ENCODE measurements around the gene KAT2A. TPM values are rescaled to one million over a fixed set of nuclear protein-coding genes. Genes with fewer than 3 reads are reported as not detected.

Gene KAT2A
- total and polyA plus RNA-seq, 9 of the 15 experiments (the other 6 are each of a cell fraction or from before 2014, with no cell fraction given): 1.5 to 80.4 (median 31.9) TPM

DNA sequence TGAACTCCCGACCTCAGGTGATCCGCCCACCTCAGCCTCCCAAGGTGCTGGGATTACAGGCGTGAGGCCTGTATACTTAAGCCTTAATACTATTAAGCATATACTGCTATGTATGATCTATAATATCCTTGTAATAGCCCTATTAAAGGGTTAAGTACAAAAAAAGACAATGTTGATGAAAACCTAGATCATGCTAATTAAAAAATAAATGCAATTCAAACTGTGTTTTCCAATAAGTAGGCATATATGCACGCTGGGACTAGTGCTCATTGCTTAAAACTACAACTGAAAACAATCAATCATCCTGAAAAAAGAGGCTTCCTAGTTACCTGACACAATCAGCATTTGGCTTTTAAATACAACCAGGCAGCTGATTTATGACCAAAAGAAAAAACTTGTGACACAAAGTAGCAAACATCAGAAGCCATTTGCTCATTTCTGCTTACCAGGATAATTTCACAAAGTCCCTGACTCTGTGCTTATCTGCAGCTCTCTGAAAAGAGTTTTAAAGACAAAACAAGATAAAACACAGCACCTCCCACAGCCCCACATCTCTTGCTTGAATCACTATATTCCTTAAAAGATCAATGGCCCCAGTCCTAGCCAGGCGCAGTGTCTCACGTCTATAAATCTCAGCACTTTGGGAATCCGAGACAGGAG is 34.0 kb downstream of the KAT2A start (continued):
- TF ChIP-seq, protein P1, sequence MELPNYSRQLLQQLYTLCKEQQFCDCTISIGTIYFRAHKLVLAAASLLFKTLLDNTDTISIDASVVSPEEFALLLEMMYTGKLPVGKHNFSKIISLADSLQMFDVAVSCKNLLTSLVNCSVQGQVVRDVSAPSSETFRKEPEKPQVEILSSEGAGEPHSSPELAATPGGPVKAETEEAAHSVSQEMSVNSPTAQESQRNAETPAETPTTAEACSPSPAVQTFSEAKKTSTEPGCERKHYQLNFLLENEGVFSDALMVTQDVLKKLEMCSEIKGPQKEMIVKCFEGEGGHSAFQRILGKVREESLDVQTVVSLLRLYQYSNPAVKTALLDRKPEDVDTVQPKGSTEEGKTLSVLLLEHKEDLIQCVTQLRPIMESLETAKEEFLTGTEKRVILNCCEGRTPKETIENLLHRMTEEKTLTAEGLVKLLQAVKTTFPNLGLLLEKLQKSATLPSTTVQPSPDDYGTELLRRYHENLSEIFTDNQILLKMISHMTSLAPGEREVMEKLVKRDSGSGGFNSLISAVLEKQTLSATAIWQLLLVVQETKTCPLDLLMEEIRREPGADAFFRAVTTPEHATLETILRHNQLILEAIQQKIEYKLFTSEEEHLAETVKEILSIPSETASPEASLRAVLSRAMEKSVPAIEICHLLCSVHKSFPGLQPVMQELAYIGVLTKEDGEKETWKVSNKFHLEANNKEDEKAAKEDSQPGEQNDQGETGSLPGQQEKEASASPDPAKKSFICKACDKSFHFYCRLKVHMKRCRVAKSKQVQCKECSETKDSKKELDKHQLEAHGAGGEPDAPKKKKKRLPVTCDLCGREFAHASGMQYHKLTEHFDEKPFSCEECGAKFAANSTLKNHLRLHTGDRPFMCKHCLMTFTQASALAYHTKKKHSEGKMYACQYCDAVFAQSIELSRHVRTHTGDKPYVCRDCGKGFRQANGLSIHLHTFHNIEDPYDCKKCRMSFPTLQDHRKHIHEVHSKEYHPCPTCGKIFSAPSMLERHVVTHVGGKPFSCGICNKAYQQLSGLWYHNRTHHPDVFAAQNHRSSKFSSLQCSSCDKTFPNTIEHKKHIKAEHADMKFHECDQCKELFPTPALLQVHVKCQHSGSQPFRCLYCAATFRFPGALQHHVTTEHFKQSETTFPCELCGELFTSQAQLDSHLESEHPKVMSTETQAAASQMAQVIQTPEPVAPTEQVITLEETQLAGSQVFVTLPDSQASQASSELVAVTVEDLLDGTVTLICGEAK (IDR thresholded peaks at IDR 0.05): 0 out of 2 replicates have a peak, but pooled peaks have one; percentile 12
- TF ChIP-seq, protein P1 (CRISPR knock-in tag; IDR thresholded peaks at IDR 0.05): no peak
- no peak for TF ChIP-seq ERF (CRISPR knock-in tag; IDR thresholded peaks at IDR 0.05)
- TF ChIP-seq GTF2A2 (tag; IDR thresholded peaks at IDR 0.05): no peak
- TF ChIP-seq CEBPG (CRISPR knock-in tag; IDR thresholded peaks at IDR 0.05): no peak
- 0 out of 4 replicates have a peak, but pooled peaks of 1 of the 2 experiments have one; percentile 8 for TF ChIP-seq CEBPG (tag; conservative IDR thresholded peaks at IDR 0.05 in 1 of 2, IDR thresholded peaks at IDR 0.05 in 1 of 2)
- no peak for TF ChIP-seq CREB1 (IDR thresholded peaks at IDR 0.05)
- no peak for TF ChIP-seq CREB1 (CRISPR knock-in tag; IDR thresholded peaks at IDR 0.05)
- no peak for TF ChIP-seq ZNF444 (CRISPR knock-in tag; IDR thresholded peaks at IDR 0.05)
- no peak for TF ChIP-seq TRIM24 (IDR thresholded peaks at IDR 0.05)
- TF ChIP-seq, protein P2, sequence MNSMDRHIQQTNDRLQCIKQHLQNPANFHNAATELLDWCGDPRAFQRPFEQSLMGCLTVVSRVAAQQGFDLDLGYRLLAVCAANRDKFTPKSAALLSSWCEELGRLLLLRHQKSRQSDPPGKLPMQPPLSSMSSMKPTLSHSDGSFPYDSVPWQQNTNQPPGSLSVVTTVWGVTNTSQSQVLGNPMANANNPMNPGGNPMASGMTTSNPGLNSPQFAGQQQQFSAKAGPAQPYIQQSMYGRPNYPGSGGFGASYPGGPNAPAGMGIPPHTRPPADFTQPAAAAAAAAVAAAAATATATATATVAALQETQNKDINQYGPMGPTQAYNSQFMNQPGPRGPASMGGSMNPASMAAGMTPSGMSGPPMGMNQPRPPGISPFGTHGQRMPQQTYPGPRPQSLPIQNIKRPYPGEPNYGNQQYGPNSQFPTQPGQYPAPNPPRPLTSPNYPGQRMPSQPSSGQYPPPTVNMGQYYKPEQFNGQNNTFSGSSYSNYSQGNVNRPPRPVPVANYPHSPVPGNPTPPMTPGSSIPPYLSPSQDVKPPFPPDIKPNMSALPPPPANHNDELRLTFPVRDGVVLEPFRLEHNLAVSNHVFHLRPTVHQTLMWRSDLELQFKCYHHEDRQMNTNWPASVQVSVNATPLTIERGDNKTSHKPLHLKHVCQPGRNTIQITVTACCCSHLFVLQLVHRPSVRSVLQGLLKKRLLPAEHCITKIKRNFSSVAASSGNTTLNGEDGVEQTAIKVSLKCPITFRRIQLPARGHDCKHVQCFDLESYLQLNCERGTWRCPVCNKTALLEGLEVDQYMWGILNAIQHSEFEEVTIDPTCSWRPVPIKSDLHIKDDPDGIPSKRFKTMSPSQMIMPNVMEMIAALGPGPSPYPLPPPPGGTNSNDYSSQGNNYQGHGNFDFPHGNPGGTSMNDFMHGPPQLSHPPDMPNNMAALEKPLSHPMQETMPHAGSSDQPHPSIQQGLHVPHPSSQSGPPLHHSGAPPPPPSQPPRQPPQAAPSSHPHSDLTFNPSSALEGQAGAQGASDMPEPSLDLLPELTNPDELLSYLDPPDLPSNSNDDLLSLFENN (IDR thresholded peaks at IDR 0.05; ENCODE audit: low read depth in 2 of 2, low read length in 2 of 2): no peak
- TF ChIP-seq PHF21A (IDR thresholded peaks at IDR 0.05; ENCODE audit: borderline replicate concordance, low read depth): 0 out of 2 replicates have a peak, but pooled peaks have one; percentile 36
- TF ChIP-seq CBFA2T3 (IDR thresholded peaks at IDR 0.05): peak; percentile 85
- no peak for TF ChIP-seq MEF2D (tag; conservative IDR thresholded peaks at IDR 0.05; ENCODE audit: low read depth)
- peak; percentile 73; the same call in 1 of the 2 replicates for TF ChIP-seq LEF1 (IDR thresholded peaks at IDR 0.05)
- TF ChIP-seq ADNP (tag; IDR thresholded peaks at IDR 0.05): peak; percentile 61; the same call in 1 of the 2 replicates
- TF ChIP-seq ZNF274 (IDR thresholded peaks at IDR 0.05; ENCODE audit: borderline replicate concordance, low read depth, low read length): no peak
- no peak for TF ChIP-seq RUNX1 (IDR thresholded peaks at IDR 0.05; ENCODE audit: low read depth)
